ENCODE measurements around the gene LPCAT3.
A peak's percentile ranks its signal among the peaks of the same experiment; 100 is the strongest.

The LPCAT3 gene

GRCh38 chr12:6987956-6988553 lies 30.2 kb downstream of the LPCAT3 start:
- DNase-seq = no peak

DNA sequence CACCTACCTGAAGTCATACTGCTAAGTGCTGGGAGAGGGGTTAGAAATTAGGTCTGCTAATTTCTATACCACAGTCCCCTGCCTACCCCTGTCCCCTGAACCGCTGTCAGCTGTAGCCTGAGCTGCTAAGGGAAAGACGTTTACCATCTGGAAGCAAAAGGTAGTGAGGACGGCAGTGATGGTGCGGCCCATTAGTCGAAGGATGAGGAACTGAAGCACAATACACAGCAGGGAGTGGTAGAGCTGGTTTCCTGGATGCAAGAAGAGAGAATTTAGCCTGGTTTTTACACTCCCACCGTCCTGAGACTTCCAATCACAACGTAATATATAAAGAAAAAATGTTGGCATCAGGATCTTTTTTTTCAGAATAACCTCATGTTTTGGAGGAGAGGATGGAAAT lies 35.7 kb downstream of the LPCAT3 start:
- DNase-seq = no peak

DNA sequence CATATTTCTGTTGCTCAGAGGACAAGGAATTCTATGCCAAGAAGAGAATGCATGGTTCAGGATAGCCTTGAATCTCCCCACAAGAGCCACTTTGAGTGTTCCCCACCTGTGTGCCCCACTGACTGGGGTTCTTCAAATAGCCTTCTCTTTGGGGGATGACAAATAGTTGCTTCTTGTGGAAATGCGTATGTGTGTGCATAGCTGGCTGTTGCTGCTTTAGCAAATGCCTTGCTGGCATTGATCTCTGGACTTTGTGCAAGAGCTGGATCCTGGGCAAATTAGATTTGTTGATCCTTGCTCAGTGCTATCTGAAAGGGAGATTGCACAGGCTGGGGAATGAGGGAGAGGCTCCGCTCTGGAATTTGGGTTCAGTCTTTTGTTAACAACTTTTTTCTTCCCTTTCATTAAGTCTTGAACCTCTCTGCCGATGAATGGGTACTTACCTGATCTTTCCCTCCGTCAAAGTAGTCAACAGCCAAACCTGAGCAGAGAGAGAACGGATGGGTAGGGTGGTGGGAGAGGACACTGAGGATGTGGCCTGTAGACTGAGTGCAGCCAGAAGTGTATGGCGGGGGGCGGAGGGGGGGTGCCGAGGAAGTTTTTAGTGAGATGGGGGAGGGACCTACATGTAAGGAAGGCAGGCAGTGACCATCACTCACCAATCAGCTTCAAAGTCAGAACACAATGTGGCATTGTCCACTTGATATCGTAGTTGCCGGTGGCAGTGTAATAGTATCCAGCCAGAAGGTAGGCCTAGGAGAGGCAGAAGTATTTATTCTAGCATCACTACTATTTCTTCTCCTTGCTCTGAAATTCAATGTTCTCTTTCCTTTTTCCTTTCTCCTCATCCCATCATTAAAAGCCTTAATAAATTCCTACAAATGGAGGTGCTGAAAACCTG lies 36.9 kb downstream of the LPCAT3 start:
- no peak for DNase-seq

DNA sequence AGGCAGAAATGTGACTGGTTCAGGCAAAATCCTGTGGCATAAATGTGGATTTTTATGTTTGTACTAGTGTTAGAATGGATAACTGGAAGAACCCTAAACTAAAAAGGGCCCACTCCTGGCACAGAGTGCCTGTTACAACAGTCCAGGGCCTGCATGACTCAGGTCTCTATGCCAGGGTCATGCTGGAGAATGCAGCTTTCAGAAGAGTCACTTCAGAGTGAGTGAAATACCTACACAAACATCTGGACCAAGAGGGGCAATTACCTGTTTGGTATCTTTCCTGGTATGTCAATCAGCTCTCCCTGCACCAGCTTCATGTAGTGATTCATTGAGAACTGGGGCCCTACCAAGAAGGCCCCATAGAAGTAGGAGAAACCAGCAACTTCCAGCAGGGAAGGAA lies 37.5 kb downstream of the LPCAT3 start:
- no peak for DNase-seq

- DNase-seq = no peak
Observed at GRCh38 chr12:6980075-6980474, 38.2 kb downstream of the LPCAT3 start.

- no peak for DNase-seq
Observed at GRCh38 chr12:6979453-6979852, 38.8 kb downstream of the LPCAT3 start.

DNA sequence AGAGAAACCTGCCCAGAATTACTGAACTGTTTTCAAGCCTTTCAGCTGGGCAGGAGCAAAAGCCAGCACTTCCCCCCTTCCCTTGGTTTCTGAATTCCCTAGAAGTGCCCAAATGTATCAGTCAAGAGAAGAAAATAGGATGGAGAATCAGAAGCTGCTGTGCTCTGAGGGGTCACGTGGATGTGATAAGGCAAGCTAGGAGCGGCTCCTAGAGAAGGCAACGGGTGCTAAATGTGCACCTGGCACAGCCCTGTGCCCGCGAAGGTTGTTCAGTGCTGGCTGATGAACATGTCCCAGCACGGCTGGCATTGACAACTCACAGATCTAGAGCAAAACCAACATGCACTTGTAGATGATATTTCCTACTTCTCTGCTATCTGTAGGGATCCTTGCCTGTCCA lies 39.3 kb downstream of the LPCAT3 start:
- no peak for DNase-seq

- DNase-seq = no peak
Observed at GRCh38 chr12:6978611-6979011, 39.7 kb downstream of the LPCAT3 start.

DNA sequence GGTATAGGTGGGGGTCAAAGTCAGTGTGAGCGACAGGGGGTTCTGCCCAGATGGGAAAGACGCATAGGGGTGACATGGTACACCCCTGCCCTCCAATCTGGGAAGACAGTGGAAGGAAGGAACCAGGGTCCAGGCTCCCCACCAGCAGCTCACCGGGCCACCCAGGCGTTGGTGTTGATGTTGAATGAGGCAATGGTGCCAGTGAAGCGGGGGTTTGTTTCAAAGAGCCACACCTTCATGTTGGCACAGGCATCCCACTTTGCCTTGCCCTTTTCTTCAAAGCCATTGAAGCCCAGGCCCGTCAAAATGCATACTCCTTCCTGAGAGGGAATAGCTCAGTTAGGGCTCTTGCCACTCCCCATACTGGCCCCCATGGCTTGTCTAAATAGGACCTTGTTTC lies 40.1 kb downstream of the LPCAT3 start:
- DNase-seq = no peak

DNA sequence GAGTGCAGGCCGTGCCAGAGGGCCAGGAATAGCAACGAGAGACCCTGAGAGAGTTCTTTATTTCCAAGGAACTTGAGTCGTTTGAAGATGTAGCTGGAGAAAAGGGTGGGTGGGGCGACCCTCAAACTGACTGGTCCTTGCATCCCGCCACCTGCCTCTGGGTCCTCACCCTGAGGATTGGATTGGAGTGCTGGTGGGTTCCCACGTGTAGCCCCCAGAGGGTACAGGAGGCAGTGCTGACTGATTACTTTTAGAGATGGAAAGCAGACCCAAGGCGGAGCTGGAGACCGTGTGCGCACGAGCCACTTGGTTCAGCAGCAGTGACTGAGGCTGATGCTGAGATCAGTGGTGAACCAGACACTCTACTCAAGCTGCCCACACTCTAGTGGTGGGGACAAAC lies 40.6 kb downstream of the LPCAT3 start:
- DNase-seq = no peak

DNA sequence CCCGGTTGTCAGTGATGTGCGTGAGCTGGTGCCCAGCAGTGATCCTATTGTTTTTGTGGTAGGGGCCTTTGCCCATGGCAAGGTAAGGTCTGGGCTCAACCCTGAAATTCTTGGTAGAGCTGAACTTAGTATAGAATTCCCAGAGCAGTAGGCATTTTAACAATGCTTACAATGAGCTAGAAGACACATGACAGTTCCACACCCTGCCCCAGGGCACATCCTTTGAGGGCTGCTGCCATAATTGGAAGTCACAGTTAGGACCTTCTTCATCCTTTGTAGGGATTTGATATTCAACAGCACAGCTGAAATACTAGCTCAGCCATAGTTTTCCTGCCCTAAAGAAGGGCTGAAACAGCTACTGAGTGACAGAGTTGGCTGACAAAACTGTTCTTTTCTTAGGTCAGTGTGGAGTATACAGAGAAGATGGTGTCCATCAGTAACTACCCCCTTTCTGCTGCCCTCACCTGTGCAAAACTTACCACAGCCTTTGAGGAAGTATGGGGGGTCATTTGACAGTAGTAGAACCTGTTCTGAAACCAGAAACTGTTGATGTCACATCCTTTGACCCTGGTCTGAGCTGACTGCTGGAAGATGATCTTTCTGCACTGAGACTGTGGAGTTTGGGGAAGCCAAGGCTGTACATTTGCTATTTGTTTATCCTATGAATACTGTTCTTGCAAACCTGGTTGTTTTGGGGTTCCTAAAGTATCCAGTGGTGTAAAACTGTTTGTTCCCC lies 42.8 kb downstream of the LPCAT3 start:
- DNase-seq = no peak

DNA sequence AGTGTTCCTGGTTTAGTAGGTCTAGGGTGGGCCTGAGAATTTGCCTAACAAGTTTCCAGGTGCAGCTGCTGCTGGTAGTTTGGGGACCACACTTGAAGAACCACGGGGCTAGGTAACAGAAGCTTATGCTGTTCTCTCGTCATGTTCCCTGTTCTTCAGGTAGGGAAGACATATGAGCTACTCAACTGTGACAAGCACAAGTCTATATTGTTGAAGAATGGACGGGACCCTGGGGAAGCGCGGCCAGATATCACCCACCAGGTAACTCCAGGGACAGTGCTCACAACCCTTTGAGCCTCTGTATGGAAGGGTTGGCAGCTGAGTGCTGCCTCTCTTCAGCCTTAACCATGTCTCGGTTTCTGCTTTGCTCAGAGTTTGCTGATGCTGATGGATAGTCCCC lies 44.1 kb downstream of the LPCAT3 start:
- no peak for DNase-seq

DNA sequence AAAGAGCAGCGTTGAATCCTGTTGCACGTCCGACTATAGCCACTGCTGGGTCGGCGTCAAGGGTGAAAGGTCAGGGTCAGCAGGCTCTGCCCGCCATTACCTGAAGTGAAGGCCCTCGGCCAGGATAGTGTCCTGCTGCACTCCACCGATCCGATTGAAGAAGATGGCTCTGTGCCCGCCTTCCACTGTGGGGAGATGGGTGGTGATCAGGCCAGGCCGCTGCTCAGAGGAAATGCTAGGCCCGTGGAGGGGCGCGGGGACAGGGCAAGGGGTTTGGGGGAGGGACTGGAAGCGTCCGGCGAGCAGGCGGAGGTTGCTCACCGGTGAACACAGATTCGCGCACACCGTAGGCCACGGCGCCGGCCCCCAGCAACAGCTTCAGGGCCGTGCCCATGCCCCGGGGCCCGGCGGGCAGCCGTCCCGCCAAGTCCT lies 48.2 kb downstream of the LPCAT3 start:
- DNase-seq = peak; percentile 25 to 41

DNA sequence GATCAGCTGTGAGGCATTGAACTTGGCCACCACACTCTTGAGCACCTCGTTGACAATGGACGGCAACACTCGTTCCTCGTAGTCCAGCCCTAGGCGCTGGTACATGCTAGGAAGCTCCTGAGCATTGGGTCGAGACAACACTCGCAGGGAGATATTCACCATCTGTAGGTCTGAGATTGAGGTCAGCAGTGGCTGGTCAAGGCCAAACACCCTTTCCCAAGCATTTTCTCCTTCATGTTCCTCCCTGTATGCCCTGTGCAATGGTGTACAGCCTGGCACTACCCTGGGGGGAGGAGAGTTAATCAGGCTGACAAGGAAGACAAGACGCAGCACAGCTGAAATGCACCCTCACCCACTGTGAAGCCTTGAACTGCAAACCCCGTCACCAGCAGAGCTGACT lies 49.9 kb downstream of the LPCAT3 start:
- no peak for DNase-seq

DNA sequence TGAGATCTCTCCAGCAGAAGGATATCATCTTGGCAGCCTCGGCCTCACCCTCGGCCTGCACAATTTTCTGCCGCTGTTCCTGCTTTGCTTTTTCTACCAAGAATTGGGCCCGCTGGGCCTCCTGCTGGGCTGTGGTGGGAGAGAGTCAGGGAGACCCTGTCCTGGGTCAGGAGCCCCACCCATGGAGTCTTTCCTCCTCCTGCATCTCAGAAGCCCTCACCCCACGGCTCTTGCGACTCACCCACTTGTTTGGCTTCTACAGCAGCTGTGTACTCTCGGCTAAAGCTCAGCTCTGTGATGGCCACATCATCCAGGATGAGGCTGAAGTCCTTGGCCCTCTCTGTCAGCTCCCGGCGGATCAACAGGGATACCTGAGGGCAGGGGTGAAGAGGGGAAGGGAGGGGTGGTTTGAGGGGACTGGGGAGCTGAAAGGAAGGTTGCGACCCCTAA lies 50.6 kb downstream of the LPCAT3 start:
- DNase-seq = no peak

DNA sequence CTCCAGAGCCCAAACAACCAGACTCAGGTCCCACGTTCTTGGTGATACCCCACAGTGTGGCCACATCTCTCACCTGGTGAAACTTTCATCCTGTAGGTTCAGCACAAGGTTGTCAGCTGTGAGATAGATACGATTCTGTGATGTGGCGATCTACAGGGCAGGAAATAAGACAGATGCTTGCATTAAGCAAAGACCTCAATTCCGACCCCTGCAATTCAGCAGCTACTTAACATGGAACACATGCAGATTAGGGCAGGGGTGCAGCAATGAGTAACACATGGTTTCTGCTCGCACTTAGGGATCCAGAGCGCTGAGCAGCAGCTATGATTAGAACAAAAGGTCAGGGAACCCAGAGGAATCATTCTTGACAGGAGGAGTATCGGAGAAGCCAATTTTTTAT lies 51.9 kb downstream of the LPCAT3 start:
- no peak for DNase-seq

GRCh38 chr12:6965714-6966113 lies 52.6 kb downstream of the LPCAT3 start:
- no peak for DNase-seq

- peak; percentile 89 to 92 for DNase-seq
Observed at GRCh38 chr12:6965026-6965661, 53.1 kb downstream of the LPCAT3 start.

DNA sequence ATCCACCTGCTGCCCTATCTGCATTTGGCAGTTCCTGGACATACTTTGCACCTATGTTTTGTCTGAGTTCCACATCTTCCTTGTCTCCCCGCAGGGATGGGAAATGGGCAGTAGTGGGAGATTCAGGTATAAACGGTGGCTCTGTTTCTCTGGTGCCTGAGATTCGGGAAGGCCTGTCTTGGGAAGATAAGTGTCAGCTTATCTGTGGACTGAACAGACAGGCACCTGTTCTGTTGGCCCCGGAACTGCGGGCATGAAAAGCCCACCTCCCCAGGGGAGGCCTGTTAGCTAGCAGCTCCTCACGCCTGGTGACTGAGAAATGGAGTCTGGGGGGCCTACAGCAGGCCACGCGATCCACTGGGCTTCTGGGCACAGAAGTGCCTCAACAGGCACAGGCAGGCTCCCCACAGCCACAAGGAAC lies 53.7 kb downstream of the LPCAT3 start:
- no peak for DNase-seq

DNA sequence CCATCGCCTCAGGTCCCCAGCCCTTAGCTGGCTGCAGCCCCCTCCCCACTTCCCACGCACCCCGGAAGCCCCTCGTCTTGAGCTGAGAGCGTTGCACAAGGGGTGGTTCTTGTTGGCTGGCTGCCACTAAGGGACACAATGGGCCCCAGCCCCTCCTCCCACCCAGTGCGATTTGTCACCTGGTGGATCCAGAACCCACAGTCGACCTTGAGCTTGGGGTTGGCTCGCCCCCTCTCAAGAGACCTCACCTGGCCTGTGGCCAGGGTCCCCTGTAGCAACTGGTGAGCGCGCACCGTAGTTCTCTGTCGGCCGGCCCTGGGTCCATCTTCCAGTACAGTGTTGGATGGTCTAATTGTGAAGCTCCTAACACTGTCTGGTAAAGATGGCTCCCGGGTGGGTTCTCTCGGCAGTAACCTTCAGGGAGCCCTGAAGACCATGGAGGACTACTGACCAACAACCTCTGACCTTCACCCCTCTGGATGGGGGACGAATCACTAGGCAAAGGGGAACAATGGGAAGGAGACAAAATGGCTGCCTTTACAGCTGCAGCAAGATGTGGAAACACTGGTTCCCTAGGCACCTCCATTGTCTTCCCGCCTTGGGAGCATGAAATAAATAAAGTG lies 54.4 kb downstream of the LPCAT3 start:
- no peak for DNase-seq

DNA sequence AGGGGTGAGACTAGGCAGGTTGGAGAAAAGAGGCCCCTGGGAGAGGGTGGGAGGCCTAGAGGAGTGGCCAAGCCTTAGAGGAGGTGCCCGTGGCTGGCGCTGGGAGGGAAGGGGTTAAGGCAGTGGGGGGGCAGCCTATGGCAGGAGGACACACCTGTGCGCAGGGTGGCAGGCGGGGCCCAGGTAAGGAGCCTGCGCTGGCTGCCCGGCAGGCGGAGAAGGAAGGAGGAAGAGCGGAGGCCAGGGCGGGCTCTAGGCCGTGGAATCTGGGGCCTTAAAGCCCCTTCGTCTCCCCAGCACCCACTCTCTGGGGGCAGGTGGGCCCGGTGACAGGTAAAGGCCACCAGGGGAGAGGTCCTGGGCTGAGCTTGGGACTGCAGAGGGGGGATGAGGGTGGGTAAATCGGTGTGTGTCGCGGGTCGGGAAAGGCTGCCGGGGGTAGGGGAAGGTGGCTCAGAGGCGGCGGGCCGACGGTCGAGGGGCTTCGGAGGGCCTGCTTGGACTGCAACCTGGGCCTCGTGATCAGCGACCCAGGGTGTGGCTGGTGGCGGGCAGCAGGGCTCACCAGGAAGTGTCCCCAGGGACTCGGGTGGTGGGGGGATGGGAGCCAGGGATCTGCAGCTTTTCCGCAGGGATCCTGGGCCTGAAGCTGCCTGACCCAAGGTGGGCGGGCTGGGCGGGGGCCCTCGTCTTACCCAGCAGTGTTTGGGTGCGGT lies 55.1 kb downstream of the LPCAT3 start:
- DNase-seq = no peak
